ENCODE results near the gene PDE3A. TPM values are rescaled to one million over a fixed set of nuclear protein-coding genes. Genes with fewer than 3 reads are reported as not detected.

PDE3A gene
- total RNA-seq, 1 experiment from 2014 or later, result 2.8 TPM

- Mint-ChIP-seq H3K4me1 (peaks cover 61% of the 10 kb centered on the region), H3K27ac (no peak overlapping the region), H3K27me3 (ENCODE audit: low read depth) (no peaks in the 10 kb centered on the region), H3K4me3 (no peak overlapping the region), H3K9me3 (no peaks in the 10 kb centered on the region), H3K36me3 (no peaks in the 10 kb centered on the region)
- TF ChIP-seq RORB (CRISPR knock-in tag; IDR thresholded peaks at IDR 0.05) (no peak), FOXJ3 (CRISPR knock-in tag; IDR thresholded peaks at IDR 0.05; ENCODE audit: borderline replicate concordance) (no peak), ZSCAN18 (CRISPR knock-in tag; IDR thresholded peaks at IDR 0.05) (no peak), MLX (CRISPR knock-in tag; IDR thresholded peaks at IDR 0.05) (no peak), ZNF138 (CRISPR knock-in tag; conservative IDR thresholded peaks at IDR 0.05) (no peak), EMX1 (CRISPR knock-in tag; IDR thresholded peaks at IDR 0.05) (no peak), GABPB1 (CRISPR knock-in tag; IDR thresholded peaks at IDR 0.05) (no peak), ZNF281 (CRISPR knock-in tag; IDR thresholded peaks at IDR 0.05) (no peak), MXD4 (CRISPR knock-in tag; IDR thresholded peaks at IDR 0.05; ENCODE audit: borderline replicate concordance) (no peak)
- POLR2A ChIA-PET, result no interaction called here
- ATAC-seq, result no peak
- DNase-seq (ENCODE audit: low spot score), result no peak
- CTCF ChIA-PET, result no interaction called here
Measured at GRCh38 chr12:20432290-20432689, 64.0 kb downstream of the PDE3A start.

- no peaks in the 10 kb centered on the region for H3K27me3 Mint-ChIP-seq (ENCODE audit: low read depth)
- ATAC-seq (no peak), DNase-seq (ENCODE audit: low spot score) (no peak)
- no peaks in the 10 kb centered on the region for H3K9me3 Mint-ChIP-seq
- H3K27ac Mint-ChIP-seq, result no peak overlapping the region
- TF ChIP-seq ZNF671 (CRISPR knock-in tag; IDR thresholded peaks at IDR 0.05) (no peak), E2F1 (CRISPR knock-in tag; IDR thresholded peaks at IDR 0.05) (no peak), ZNF532 (CRISPR knock-in tag; IDR thresholded peaks at IDR 0.05; ENCODE audit: borderline replicate concordance) (no peak), JAZF1 (CRISPR knock-in tag; IDR thresholded peaks at IDR 0.05) (no peak), ZNF281 (CRISPR knock-in tag; IDR thresholded peaks at IDR 0.05) (no peak), E2F5 (CRISPR knock-in tag; IDR thresholded peaks at IDR 0.05) (no peak), ATF2 (CRISPR knock-in tag; IDR thresholded peaks at IDR 0.05; ENCODE audit: borderline replicate concordance, low read depth) (no peak), NR2C2 (CRISPR knock-in tag; IDR thresholded peaks at IDR 0.05) (no peak), ZNF138 (CRISPR knock-in tag; conservative IDR thresholded peaks at IDR 0.05) (no peak)
- no peak overlapping the region for H3K4me3 Mint-ChIP-seq
- POLR2A ChIA-PET, result no interaction called here
- H3K36me3 Mint-ChIP-seq, result no peaks in the 10 kb centered on the region
- peaks cover 53% of the 10 kb centered on the region for H3K4me1 Mint-ChIP-seq
- CTCF ChIA-PET, result no interaction called here
Measured at GRCh38 chr12:20434996-20435395, 66.7 kb downstream of the PDE3A start.
